ENCODE measurements around the gene STK10.

Gene STK10

DNA sequence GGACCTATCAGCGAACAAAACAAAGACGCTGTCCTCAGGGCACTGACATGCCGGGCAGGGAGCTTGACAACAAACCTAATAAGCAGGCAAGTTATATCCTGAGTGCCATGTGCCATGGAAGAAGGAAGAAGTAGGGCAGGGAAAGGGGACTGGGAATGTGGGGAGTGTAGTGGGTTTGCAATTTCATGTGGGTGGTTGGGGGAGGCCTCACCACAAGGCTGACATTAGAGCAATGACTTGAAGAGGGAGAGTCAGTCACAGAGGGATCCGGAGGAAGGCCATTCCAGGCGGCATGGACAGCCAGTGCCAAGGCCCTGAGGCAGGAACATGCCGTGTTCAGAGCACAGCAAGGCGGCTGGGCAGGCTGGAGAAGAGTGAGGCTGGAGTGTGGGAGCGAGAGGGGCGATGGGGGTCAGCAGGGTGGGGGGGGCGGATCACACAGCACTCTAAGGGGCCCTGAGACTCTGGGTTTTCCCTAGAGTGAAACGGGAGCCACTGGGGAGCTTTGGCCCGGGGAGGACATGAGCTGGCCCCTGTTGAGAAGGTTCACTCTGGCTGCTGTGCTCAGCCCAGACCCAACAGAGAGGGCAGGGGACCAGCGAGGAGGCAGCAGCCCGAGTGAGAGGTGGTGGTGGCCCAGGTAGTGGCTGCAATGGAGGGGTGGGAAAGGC lies 86.3 kb downstream of the STK10 start:
- TF ChIP-seq, protein P1, sequence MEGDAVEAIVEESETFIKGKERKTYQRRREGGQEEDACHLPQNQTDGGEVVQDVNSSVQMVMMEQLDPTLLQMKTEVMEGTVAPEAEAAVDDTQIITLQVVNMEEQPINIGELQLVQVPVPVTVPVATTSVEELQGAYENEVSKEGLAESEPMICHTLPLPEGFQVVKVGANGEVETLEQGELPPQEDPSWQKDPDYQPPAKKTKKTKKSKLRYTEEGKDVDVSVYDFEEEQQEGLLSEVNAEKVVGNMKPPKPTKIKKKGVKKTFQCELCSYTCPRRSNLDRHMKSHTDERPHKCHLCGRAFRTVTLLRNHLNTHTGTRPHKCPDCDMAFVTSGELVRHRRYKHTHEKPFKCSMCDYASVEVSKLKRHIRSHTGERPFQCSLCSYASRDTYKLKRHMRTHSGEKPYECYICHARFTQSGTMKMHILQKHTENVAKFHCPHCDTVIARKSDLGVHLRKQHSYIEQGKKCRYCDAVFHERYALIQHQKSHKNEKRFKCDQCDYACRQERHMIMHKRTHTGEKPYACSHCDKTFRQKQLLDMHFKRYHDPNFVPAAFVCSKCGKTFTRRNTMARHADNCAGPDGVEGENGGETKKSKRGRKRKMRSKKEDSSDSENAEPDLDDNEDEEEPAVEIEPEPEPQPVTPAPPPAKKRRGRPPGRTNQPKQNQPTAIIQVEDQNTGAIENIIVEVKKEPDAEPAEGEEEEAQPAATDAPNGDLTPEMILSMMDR (IDR thresholded peaks at IDR 0.05; ENCODE audit: extremely low read depth, missing control alignments) = no peak
- DNase-seq (ENCODE audit: low spot score) = no peak

DNA sequence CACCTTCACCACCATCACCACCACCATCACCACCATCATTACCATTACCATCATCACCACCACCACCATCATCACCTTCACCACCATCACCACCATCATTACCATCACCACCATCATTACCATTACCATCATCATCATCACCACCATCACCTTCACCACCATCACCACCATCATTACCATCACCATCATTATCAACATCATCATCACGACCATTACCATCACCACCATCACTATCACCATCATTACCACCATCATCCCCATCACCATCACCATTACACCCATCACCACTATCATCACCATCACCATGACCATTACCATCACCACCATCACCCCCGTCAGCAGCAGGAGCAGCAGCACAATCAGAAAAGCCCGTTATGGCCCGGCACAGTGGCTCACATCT lies 89.1 kb downstream of the STK10 start:
- TF ChIP-seq, protein P1 (IDR thresholded peaks at IDR 0.05; ENCODE audit: extremely low read depth, missing control alignments) = no peak
- no peak for DNase-seq (ENCODE audit: low spot score)

DNA sequence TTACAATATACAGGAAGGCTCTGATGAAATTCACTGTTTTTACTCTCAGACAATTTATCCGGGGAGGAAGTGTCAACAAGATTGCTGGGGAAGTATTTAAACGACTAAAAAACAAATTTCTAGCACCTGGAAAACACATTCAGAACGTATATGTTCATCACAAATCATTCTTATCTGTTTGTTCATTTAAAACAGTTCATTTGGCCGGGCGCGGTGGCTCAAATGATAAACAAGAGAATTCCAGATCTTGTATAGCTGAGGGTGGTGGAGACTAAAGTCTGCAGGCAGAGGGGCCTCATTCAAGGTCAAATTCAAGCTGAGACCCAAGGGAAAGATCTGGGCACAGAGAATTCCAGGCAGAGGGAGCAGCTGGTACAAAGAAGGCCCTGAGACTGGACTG lies 90.0 kb downstream of the STK10 start:
- TF ChIP-seq, protein P1 (IDR thresholded peaks at IDR 0.05; ENCODE audit: extremely low read depth, missing control alignments) = no peak
- no peak for DNase-seq (ENCODE audit: low spot score)

DNA sequence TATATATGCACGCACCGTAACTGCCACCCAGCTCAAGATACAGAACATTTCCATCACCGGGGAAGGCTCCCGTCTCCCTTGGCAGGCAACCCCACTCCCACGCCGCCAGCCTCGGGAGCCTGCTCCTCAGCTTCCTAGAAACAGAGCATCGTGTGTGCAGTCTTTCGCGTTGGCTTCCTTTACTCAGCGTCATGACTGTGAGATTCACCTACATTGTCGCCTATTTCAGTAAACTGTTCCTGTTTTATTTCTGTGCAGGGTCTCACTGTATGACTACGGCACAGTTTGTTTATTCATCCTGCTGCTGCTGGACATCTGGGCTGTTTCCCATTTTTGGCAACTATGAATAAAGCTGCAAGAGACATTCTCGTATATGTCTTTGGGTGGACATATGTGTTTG lies 90.7 kb downstream of the STK10 start:
- no peak for DNase-seq (ENCODE audit: low spot score)
- TF ChIP-seq, protein P1 (IDR thresholded peaks at IDR 0.05; ENCODE audit: extremely low read depth, missing control alignments) = no peak

DNA sequence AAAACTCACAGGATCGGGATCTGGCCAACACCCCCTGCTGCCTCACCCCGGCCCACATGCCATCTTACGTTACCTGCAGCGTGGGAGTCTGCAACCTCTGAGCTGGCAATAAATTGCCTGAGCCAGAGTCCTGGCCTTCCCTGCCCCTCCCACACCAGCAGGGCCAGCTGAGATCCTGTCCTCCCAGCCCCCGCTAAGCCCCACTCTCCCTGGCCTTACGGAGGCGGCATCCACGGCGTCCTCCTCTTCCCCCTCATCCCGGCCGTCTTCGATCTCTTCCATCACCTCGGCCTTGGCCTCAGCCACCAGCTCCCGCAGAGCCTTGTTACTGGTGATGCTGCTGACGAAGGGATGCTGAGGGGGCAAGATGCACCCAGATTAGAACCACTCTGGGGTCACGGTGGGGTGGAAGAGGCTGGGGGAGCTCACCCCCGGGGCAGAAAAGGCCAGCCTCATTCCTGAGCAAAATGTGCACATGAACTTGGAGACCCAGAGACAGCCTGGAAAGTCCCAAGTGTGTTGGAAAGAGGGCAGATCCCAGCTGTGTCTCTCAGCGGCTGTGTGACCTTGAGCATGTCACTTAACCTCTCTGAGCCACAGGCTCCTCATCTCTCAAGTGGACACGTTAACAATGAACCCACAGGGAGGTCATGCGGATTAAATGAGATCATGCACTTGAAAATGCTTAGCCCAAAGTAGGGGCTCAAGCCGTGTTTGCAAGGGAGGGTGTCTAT lies 91.7 kb downstream of the STK10 start:
- no peak for DNase-seq (ENCODE audit: low spot score)
- TF ChIP-seq, protein P1 (IDR thresholded peaks at IDR 0.05; ENCODE audit: extremely low read depth, missing control alignments) = no peak

DNA sequence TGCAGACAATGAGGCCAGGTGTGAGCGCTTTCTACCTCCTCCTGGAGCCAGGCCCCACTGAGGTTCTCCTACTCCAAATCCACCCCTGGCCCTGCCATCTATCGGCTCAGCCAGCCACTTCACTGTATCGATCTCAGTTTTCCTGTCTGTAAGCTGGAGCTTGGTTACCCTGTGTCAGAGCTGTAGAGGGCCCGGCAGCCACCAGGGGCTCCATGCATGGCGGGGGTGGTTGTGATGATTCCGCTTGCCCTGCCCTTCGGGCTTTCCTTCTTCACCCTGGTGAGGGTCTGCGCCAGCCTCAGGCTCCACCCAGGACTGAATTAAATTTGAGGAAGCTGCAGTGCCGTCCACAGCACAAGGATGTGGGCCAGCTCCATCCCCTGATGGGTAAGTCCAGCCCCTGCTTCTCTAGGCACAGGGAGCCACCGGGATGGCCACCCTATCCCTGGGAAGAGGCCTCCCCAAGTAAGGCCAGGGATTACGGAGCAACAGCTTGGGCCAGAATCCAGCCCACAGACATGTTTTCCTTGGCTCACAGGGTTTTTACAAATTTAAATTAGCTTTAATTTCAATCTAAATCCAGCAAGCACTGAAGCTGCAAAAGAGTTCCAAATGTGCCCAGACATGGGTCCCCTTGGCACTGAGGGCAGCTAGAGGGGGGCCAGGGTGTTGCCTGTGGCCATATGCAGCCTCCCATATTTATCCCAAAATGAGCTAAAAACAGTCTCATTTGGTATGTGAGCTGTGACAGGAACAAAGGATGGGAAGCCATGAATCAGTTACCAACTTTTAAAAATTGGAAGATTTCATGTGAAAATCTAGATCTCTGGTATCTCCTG lies 92.4 kb downstream of the STK10 start:
- TF ChIP-seq, protein P1 (IDR thresholded peaks at IDR 0.05; ENCODE audit: extremely low read depth, missing control alignments) = no peak

DNA sequence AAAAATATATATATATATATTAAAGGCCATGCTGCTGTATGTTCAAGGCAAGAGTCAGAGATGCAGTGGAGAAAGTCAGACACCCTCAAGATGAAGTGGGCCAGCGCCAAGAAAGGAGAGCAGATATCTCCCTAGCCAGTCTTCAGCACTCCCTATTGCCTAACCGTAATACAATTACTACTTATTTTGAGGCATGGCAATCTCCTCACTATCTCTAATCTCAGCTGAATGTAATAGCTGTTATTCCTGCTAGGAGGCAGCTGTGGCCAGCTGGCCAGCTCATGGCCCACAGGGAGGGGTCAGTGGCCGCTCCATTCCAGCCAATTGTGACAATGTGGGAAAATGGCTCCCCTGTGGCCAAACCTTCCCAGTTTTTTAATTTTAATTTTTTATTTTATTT lies 94.1 kb downstream of the STK10 start:
- TF ChIP-seq, protein P1 (IDR thresholded peaks at IDR 0.05; ENCODE audit: extremely low read depth, missing control alignments) = no peak
- DNase-seq (ENCODE audit: low spot score) = no peak

More for the DNA sequence above, 92.4 kb downstream of the STK10 start:
- no peak for DNase-seq (ENCODE audit: low spot score)
